Ishikawa (cell line): Measurements from ENCODE around the gene WDR43.

Experiments used
- CEBPB ChIP-seq: IDR thresholded peaks from 2 replicates; pipeline ENCODE4 v1.6.1; 2012
- CREB1 ChIP-seq: IDR thresholded peaks from 2 replicates; pipeline ENCODE4 v1.6.1; 2012; ENCODE audit warnings: low read depth
- EGR1 ChIP-seq: IDR thresholded peaks from 2 replicates; pipeline ENCODE4 v1.6.1; 2012
- EP300 ChIP-seq: IDR thresholded peaks from 2 replicates; pipeline ENCODE4 v1.6.1; 2012; ENCODE audit warnings: borderline replicate concordance
- FOXM1 ChIP-seq: IDR thresholded peaks from 2 replicates; pipeline ENCODE4 v1.6.1; 2012; ENCODE audit warnings: low read depth, borderline replicate concordance
- MAX ChIP-seq: IDR thresholded peaks from 2 replicates; pipeline ENCODE4 v1.6.1; 2012
- NFIC ChIP-seq: IDR thresholded peaks from 2 replicates; pipeline ENCODE4 v1.6.1; 2012
- RAD21 ChIP-seq: IDR thresholded peaks from 2 replicates; pipeline ENCODE4 v1.6.1; 2012; ENCODE audit warnings: low read depth
- REST ChIP-seq: IDR thresholded peaks from 2 replicates; pipeline ENCODE4 v1.6.1; 2012; ENCODE audit warnings: low read depth, mild to moderate bottlenecking
- TAF1 ChIP-seq: IDR thresholded peaks from 2 replicates; pipeline ENCODE4 v1.6.1; 2012; ENCODE audit warnings: low read depth, mild to moderate bottlenecking
- TCF12 ChIP-seq: IDR thresholded peaks from 2 replicates; pipeline ENCODE4 v1.6.1; 2012; ENCODE audit warnings: low read depth
- TEAD4 ChIP-seq: IDR thresholded peaks from 2 replicates; pipeline ENCODE4 v1.6.1; 2012
- USF1 ChIP-seq: IDR thresholded peaks from 2 replicates; pipeline ENCODE4 v1.6.1; 2012
- YY1 ChIP-seq: IDR thresholded peaks from 2 replicates; pipeline ENCODE4 v1.6.1; 2012; ENCODE audit warnings: low read depth
- ZBTB7A ChIP-seq: IDR thresholded peaks from 2 replicates; pipeline ENCODE4 v1.6.1; 2012; ENCODE audit warnings: low read depth

The WDR43 gene

GRCh38 chr2:28993206-28993960 lies 98.9 kb downstream of the WDR43 start:
- TF ChIP-seq FOXM1 (no peak), YY1 (no peak), RAD21 (no peak), EP300 (no peak), TAF1 (no peak), EGR1 (no peak), REST (no peak), USF1 (no peak), MAX (0 out of 2 replicates have a peak, but pooled peaks have one; percentile 11), CREB1 (no peak), ZBTB7A (no peak), TEAD4 (no peak), TCF12 (peak; percentile 23; the same call in 1 of the 2 replicates), NFIC (peak; percentile 80), CEBPB (no peak)

- TF ChIP-seq TAF1: no peak
- TF ChIP-seq MAX: 0 out of 2 replicates have a peak, but pooled peaks have one; percentile 4
Observed at GRCh38 chr2:28994074-28994473, 99.6 kb downstream of the WDR43 start.

- TF ChIP-seq NFIC (no peak), MAX (no peak), FOXM1 (no peak), TCF12 (no peak), CREB1 (no peak), REST (no peak), TAF1 (no peak), CEBPB (no peak), EGR1 (no peak), YY1 (no peak), TEAD4 (no peak), EP300 (no peak), RAD21 (no peak), USF1 (no peak)
Observed at GRCh38 chr2:28994679-28995078, 100.2 kb downstream of the WDR43 start.

- TF ChIP-seq MAX (no peak), REST (no peak), EP300 (no peak), CREB1 (no peak), NFIC (no peak), TAF1 (no peak), YY1 (no peak), FOXM1 (no peak)
Observed at GRCh38 chr2:28995765-28996750, 101.6 kb downstream of the WDR43 start.
